Keratinocyte (primary cell): ENCODE data around the gene INPP5A. TPM values are rescaled to one million over a fixed set of nuclear protein-coding genes. Genes with fewer than 3 reads are reported as not detected.

ENCODE experiments used
- DNase-seq: peaks from one replicate; pipeline ENCODE4 v3.0.0-alpha.2; 2011; ENCODE audit warnings: low read depth, missing footprints, low spot score
- FAIRE-seq: peaks from 2 replicates; lab custom pipeline; 2011; peaks lifted over from hg19 to GRCh38; lab: Jason Lieb, UNC
- H2AFZ ChIP-seq: 2 replicates; pipeline ENCODE4 v1.6.0; 2012; ENCODE audit warnings: low read length, control low read depth, inconsistent platforms; ENCODE audit not compliant: control insufficient read depth
- H3K27ac ChIP-seq: 2 replicates; pipeline ENCODE4 v1.5.1; 2011; ENCODE audit warnings: low read length; ENCODE audit not compliant: control insufficient read depth, insufficient read depth
- H3K27me3 ChIP-seq: 3 replicates; pipeline ENCODE4 v1.6.0; 2011; ENCODE audit warnings: low read length; ENCODE audit not compliant: control insufficient read depth, insufficient read depth; ENCODE audit errors: extremely low read depth
- H3K36me3 ChIP-seq, 2 experiments: 2 replicates in 1 of 2; 3 replicates in 1 of 2; pipeline ENCODE4 v1.5.1; 2011; ENCODE audit warnings: low read length in 2 of 2, mild to moderate bottlenecking in 1 of 2; ENCODE audit not compliant: control insufficient read depth in 2 of 2, insufficient read depth in 2 of 2; ENCODE audit errors: extremely low read depth in 1 of 2
- H3K4me1 ChIP-seq: 3 replicates; pipeline ENCODE4 v1.5.1; 2011; ENCODE audit warnings: low read length; ENCODE audit not compliant: control insufficient read depth, insufficient read depth; ENCODE audit errors: extremely low read depth
- H3K4me2 ChIP-seq: 3 replicates; pipeline ENCODE4 v1.6.0; 2011; ENCODE audit warnings: low read depth, low read length; ENCODE audit not compliant: control insufficient read depth, insufficient read depth; ENCODE audit errors: extremely low read depth
- H3K4me3 ChIP-seq, 3 experiments: fragments of 200-600 bp in 1 of 3; sonication (generic) in 1 of 3; 2 replicates in 2 of 3; 3 replicates in 1 of 3; pipeline ENCODE4 v1.5.1; 2011 to 2016; ENCODE audit warnings: low read length in 3 of 3, mild to moderate bottlenecking in 3 of 3, control low read depth in 2 of 3, inconsistent platforms in 1 of 3, low read depth in 1 of 3, mixed read lengths in 1 of 3, mixed run types in 1 of 3, moderate library complexity in 1 of 3; ENCODE audit not compliant: control insufficient read depth in 2 of 3, insufficient read depth in 2 of 3; ENCODE audit errors: extremely low read depth in 1 of 3
- H3K79me2 ChIP-seq: 2 replicates; pipeline ENCODE4 v1.6.0; 2012; ENCODE audit warnings: low read length; ENCODE audit not compliant: control insufficient read depth, insufficient read depth
- H3K9ac ChIP-seq: 3 replicates; pipeline ENCODE4 v1.6.0; 2011; ENCODE audit warnings: low read length; ENCODE audit not compliant: control insufficient read depth, insufficient read depth; ENCODE audit errors: extremely low read depth
- H3K9me1 ChIP-seq: 3 replicates; pipeline ENCODE4 v1.6.0; 2011; ENCODE audit warnings: low read length; ENCODE audit not compliant: control insufficient read depth, insufficient read depth; ENCODE audit errors: extremely low read depth
- H3K9me3 ChIP-seq: 2 replicates; pipeline ENCODE4 v1.5.1; 2012; ENCODE audit warnings: low read depth, low read length; ENCODE audit not compliant: control insufficient read depth
- H4K20me1 ChIP-seq: 3 replicates; pipeline ENCODE4 v1.6.0; 2011; ENCODE audit warnings: low read length; ENCODE audit not compliant: control insufficient read depth, insufficient read depth; ENCODE audit errors: extremely low read depth
- EZH2 ChIP-seq: IDR thresholded peaks from one replicate; pipeline ENCODE4 v1.6.1; 2012; ENCODE audit warnings: inconsistent platforms, mild to moderate bottlenecking, low read length, moderate library complexity
- dilution Hi-C: fragments of 300-500 bp; cut with MboI; formaldehyde crosslinking; loops from one replicate; pipeline ENCODE4 v1.7.0; 2020; ENCODE audit warnings: low sequenced_read_pairs; ENCODE audit not compliant: extremely low pct_ligation_motif_present
- polyA plus RNA-seq, 5 experiments: library from polyadenylated mRNA; depleted of rRNA in 3 of 5; stranded (reverse) in 3 of 5; stranded (forward) in 1 of 5; unstranded in 1 of 5; fragments of >200 nt; gene quantifications; 1 replicate in 1 of 5; 2 replicates in 3 of 5; 3 replicates in 1 of 5; pipeline versions ENCODE4 v1.2.1 to v1.2.3, GENCODE V29; 2011 to 2012; ENCODE audit warnings: missing spikeins in 2 of 5, low read depth in 1 of 5, low replicate concordance in 1 of 5
- TF ChIP-seq, protein P1 (sequence below), 3 experiments: IDR thresholded peaks in 1 of 3; conservative IDR thresholded peaks in 1 of 3; optimal IDR thresholded peaks in 1 of 3; 2 replicates in 2 of 3; 3 replicates in 1 of 3; pipeline versions ENCODE3 to v1.5.1; 2011; ENCODE audit warnings: low read length in 3 of 3, mild to moderate bottlenecking in 3 of 3, moderate library complexity in 2 of 3, control low read depth in 1 of 3, inconsistent platforms in 1 of 3; ENCODE audit not compliant: insufficient read depth in 2 of 3; ENCODE audit errors: extremely low read depth in 1 of 3

Gene INPP5A
- polyA plus RNA-seq, 1 donor (not counting 4 experiments of a cell fraction or from before 2014, with no cell fraction given) = 11.2 TPM

DNA sequence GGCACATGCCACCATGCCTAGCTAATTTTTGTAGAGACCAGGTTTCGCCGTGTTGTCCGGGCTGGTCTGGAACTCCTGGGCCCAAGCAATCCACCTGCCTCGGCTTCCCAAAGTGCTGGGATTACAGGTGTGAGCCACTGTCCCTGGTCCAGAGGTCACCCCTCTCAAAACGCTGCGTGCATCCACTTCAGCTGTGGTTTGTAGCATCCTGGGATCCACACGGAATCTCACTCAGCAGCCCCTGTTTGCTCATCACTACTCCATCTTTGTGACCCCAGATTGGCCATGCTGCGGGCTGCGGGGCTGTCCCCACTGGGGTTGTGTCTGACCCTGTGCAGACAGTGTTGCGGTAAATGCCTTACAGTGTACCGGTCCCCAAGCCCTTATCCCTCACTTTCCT, 3.5 kb downstream of the INPP5A start:
- no peaks in the 10 kb centered on the region for H3K27me3 ChIP-seq

DNA sequence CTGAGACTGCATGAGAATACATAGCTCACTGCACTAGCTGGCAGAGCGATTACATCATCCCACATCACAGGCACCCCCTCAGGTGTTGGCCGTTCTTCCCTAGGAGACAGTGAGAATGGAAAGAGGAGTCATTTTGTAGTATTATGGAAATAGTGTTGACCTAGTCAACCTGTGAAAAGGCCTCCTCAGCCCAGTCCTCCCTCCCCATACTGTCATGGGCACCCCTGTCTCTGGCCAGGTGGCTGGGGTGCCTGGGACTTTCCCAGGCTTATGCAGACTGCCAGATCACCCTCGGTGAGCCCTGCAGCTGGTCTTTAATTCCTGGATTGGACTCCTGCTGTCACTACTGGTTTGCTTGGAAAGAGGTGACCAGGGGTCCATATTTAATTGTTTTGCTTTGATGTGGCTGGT, 4.0 kb downstream of the INPP5A start:
- no peak overlapping the region for H3K9ac ChIP-seq
- no peaks in the 10 kb centered on the region for H3K27me3 ChIP-seq
- H4K20me1 ChIP-seq = peaks cover 6% of the 10 kb centered on the region
- H3K4me1 ChIP-seq = peaks cover 22% of the 10 kb centered on the region
- no peak overlapping the region for H2AFZ ChIP-seq
- dilution Hi-C loops = no loop called here
- H3K9me1 ChIP-seq = no peaks in the 10 kb centered on the region
- no peaks in the 10 kb centered on the region for H3K36me3 ChIP-seq
- H3K9me3 ChIP-seq = no peaks in the 10 kb centered on the region
- FAIRE-seq (no peak), DNase-seq (no peak)
- no peak overlapping the region for H3K4me2 ChIP-seq
- H3K79me2 ChIP-seq = peaks cover 31% of the 10 kb centered on the region
- H3K4me3 ChIP-seq = no peak overlapping the region
- TF ChIP-seq, protein P1, sequence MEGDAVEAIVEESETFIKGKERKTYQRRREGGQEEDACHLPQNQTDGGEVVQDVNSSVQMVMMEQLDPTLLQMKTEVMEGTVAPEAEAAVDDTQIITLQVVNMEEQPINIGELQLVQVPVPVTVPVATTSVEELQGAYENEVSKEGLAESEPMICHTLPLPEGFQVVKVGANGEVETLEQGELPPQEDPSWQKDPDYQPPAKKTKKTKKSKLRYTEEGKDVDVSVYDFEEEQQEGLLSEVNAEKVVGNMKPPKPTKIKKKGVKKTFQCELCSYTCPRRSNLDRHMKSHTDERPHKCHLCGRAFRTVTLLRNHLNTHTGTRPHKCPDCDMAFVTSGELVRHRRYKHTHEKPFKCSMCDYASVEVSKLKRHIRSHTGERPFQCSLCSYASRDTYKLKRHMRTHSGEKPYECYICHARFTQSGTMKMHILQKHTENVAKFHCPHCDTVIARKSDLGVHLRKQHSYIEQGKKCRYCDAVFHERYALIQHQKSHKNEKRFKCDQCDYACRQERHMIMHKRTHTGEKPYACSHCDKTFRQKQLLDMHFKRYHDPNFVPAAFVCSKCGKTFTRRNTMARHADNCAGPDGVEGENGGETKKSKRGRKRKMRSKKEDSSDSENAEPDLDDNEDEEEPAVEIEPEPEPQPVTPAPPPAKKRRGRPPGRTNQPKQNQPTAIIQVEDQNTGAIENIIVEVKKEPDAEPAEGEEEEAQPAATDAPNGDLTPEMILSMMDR (optimal IDR thresholded peaks at IDR 0.05 in 1 of 3, IDR thresholded peaks at IDR 0.05 in 1 of 3, conservative IDR thresholded peaks at IDR 0.05 in 1 of 3; ENCODE audit: extremely low read depth in 1 of 3, insufficient read depth in 2 of 3, low read length in 3 of 3) = no peak
- no peak for TF ChIP-seq EZH2
- H3K27ac ChIP-seq = no peak overlapping the region

More for the DNA sequence above, 3.5 kb downstream of the INPP5A start:
- Histone ChIP-seq H4K20me1 (peaks cover 6% of the 10 kb centered on the region), H3K9me3 (no peaks in the 10 kb centered on the region), H3K9ac (no peak overlapping the region), H2AFZ (no peak overlapping the region), H3K9me1 (no peaks in the 10 kb centered on the region), H3K27ac (no peak overlapping the region), H3K4me1 (peaks cover 27% of the 10 kb centered on the region), H3K4me3 (no peak overlapping the region), H3K36me3 (no peaks in the 10 kb centered on the region), H3K79me2 (peaks cover 29% of the 10 kb centered on the region), H3K4me2 (no peak overlapping the region)
- FAIRE-seq (no peak), DNase-seq (no peak)
- TF ChIP-seq, protein P1 (optimal IDR thresholded peaks at IDR 0.05 in 1 of 3, IDR thresholded peaks at IDR 0.05 in 1 of 3, conservative IDR thresholded peaks at IDR 0.05 in 1 of 3; ENCODE audit: extremely low read depth in 1 of 3, insufficient read depth in 2 of 3, low read length in 3 of 3) = no peak
- no peak for TF ChIP-seq EZH2
- dilution Hi-C loops = no loop called here
